HG03039 (cell line): ENCODE results near the gene TEX13B.

Source experiments
- ATAC-seq: cut with Tn5 transposase; IDR thresholded peaks from one replicate; pipeline ENCODE4 v1.9.1; 2021; ENCODE audit warnings: mild to moderate bottlenecking, moderate library complexity; ENCODE audit not compliant: unreplicated experiment

TEX13B gene

DNA sequence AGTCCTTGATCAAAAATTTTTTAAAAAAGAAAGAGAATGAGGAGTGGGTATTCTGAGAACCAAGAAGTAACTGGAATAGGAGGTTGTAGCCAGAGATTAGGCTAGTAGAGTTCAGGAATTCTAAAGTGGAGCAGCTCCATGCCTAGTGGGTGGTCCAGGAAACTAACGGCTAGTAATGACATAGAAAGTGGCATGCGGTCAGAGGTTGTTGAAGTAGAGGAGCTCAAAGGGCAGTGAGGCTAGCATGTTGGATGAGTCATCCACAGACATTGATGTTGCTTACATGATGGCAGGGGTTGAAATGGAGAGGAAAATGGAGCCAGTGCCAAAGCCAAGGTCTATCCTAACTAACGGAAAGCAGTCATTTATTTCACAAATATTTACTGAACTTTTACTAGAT lies 42.1 kb downstream of the TEX13B start:
- ATAC-seq: no peak

DNA sequence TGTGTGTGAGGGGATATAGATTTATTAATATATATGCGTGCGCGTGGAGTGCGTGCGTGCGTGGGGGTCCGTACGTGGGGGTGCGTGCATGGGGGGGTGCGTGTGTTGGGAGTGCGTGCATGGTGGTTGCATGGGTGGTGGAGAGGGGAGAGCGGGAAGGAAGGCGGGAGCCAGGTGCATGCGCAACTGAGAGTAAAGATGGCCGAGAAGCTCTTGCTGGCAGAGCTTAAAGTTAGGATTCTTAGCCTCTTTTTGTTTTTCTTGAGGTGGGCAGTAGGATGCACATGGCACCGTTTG lies 45.8 kb downstream of the TEX13B start:
- no peak for ATAC-seq

DNA sequence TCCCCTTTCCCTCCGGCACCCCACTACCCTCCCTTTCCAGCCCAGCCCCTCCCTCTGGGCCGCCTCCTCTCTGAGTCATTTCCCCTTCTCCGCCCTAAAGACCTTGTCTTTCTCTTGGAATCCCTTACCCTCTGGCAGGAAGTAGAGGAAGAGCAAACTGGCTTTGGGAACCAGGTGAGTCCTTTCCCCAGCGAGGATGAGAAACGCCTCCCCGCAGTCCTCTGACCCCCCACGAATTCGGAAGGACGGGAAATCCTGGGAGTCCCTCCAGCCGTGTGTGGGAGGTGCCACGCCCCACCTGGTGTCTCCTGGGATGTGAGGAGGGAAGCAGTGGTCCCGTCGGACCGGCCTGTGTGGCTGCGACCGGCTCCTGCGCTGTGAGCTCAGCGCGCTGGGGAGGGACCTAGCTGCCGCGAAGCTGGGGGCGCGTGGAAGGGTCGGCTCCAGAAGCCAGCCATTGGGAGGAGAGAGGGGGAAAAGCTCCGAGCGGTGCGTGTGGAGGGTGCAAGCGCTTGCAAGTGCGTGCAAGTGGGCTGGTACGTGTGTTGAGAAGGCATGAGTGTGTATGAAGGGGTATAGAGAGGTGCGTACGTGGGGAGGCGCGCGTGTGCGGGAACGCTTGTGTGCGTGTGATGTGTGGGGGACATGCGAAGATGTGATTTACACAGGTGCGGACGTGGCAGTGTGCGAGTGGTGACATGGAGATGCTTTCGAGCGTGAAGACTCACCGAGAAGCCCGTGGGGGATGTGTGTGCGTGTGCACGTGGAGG lies 46.3 kb downstream of the TEX13B start:
- ATAC-seq: no peak

DNA sequence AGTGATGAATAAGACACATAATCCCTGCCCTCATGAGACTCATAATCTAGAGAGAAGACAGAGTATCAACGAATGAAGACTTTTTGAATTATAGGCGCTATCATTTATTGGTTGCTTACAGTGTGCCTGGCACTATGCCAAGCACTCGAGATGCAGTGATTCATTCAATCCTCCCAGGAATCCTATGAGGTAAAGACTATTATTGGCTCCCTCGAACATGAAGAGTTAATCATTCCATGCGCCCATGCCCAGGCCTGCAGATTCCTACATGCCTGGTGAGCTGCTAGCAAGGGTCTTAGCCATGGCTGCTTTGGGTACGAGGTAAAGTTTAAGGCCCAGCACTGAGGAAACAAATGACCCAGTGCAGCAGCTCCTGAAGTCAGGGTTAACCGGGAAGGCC lies 47.0 kb downstream of the TEX13B start:
- no peak for ATAC-seq

DNA sequence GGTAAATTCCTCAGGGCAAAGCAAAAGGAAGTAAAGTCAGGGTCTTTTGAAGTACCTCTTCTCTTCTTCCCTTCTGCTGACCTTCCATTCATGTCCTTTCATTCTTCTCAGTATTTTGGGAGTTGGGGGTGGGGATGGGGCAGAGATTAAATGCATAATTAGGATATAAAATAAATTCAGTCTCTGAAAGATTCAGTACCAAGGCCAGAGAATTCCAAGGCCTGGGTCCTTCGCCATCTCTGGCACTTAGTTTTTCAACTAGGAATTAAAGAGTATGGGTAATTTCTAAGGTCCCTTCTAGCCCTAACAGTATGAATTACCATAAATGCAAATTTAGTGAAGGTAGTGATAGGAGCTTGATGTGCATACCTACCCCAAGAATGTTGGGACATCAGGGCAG lies 47.9 kb downstream of the TEX13B start:
- no peak for ATAC-seq
